GM12864 (cell line): ENCODE results near the gene ARHGEF18.
"Not testable (repeated sequence)": the region's sequence is repeated elsewhere in the genome, so short reads cannot be mapped to it uniquely, and the experiment has no call there.

Experiments
- DNase-seq: peaks from one replicate; pipeline ENCODE4 v3.0.0-alpha.2; 2011; ENCODE audit warnings: low read depth
- H3K4me3 ChIP-seq: 2 replicates; pipeline ENCODE4 v1.5.1; 2011; ENCODE audit warnings: mild to moderate bottlenecking, low read depth, low read length, control low read depth
- CTCF ChIP-seq: IDR thresholded peaks from 2 replicates; pipeline ENCODE4 v1.5.1; 2011; ENCODE audit warnings: low read depth, mild to moderate bottlenecking, moderate library complexity, low read length, control low read depth, inconsistent platforms; ENCODE audit errors: missing control alignments

The ARHGEF18 gene

GRCh38 chr19:7333198-7334118 is 15.3 kb upstream of the ARHGEF18 start:
- no peak overlapping the region for H3K4me3 ChIP-seq
- no peak for DNase-seq
- no peak for TF ChIP-seq CTCF

GRCh38 chr19:7336321-7336973 is 12.3 kb upstream of the ARHGEF18 start:
- no peak for TF ChIP-seq CTCF
- DNase-seq: no peak
- H3K4me3 ChIP-seq: no peak overlapping the region

- peak; percentile 47 for TF ChIP-seq CTCF
- H3K4me3 ChIP-seq: no peak overlapping the region
- peak; percentile 98 for DNase-seq
These were observed 11.2 kb upstream of the ARHGEF18 start for GRCh38 chr19:7337380-7338194.

- peak; percentile 93 for TF ChIP-seq CTCF
- DNase-seq: peak; percentile 79
- H3K4me3 ChIP-seq: no peak overlapping the region
These were observed 7.5 kb upstream of the ARHGEF18 start for GRCh38 chr19:7340959-7341837.

GRCh38 chr19:7342143-7342542 is 6.6 kb upstream of the ARHGEF18 start:
- no peak overlapping the region for H3K4me3 ChIP-seq
- DNase-seq: no peak
- TF ChIP-seq CTCF: no peak

GRCh38 chr19:7346488-7346971 is 2.2 kb upstream of the ARHGEF18 start:
- no peak for DNase-seq
- no peak for TF ChIP-seq CTCF
- peak overlapping the region; percentile 13 for H3K4me3 ChIP-seq

GRCh38 chr19:7346997-7347396 is 1.7 kb upstream of the ARHGEF18 start:
- DNase-seq, H3K4me3 ChIP-seq: not testable (repeated sequence)
